NCI-H1092 treated with DMSO at 0.1 percent for 48 hours (cell line): Measurements from ENCODE around the gene FGR.

Experiments used
- DNase-seq: peaks from one replicate; lab custom pipeline; 2025; lab: John Stamatoyannopoulos, UW

Gene FGR

GRCh38 chr1:27585684-27586083 lies 49.3 kb downstream of the FGR start:
- DNase-seq = no peak

- no peak for DNase-seq
Observed at GRCh38 chr1:27584453-27584852, 50.5 kb downstream of the FGR start.

GRCh38 chr1:27583479-27583878 lies 51.5 kb downstream of the FGR start:
- DNase-seq = no peak

- DNase-seq = no peak
Observed at GRCh38 chr1:27581823-27582243, 53.2 kb downstream of the FGR start.

GRCh38 chr1:27577504-27578188 lies 57.3 kb downstream of the FGR start:
- DNase-seq = peak; percentile 6

- DNase-seq = no peak
Observed at GRCh38 chr1:27576806-27577227, 58.2 kb downstream of the FGR start.

GRCh38 chr1:27575840-27576331 lies 59.1 kb downstream of the FGR start:
- DNase-seq = no peak

- peak; percentile 55 for DNase-seq
Observed at GRCh38 chr1:27574871-27575831, 59.8 kb downstream of the FGR start.

- DNase-seq = no peak
Observed at GRCh38 chr1:27574001-27574781, 60.8 kb downstream of the FGR start.

- DNase-seq = no peak
Observed at GRCh38 chr1:27572679-27573426, 62.1 kb downstream of the FGR start.

- DNase-seq = peak; percentile 59
Observed at GRCh38 chr1:27572019-27572678, 62.8 kb downstream of the FGR start.

GRCh38 chr1:27571439-27572018 lies 63.5 kb downstream of the FGR start:
- DNase-seq = peak; percentile 83

- DNase-seq = no peak
Observed at GRCh38 chr1:27570784-27571183, 64.2 kb downstream of the FGR start.

- DNase-seq = no peak
Observed at GRCh38 chr1:27570356-27570755, 64.6 kb downstream of the FGR start.

GRCh38 chr1:27569506-27570291 lies 65.3 kb downstream of the FGR start:
- DNase-seq = no peak

- DNase-seq = no peak
Observed at GRCh38 chr1:27569088-27569460, 65.9 kb downstream of the FGR start.

GRCh38 chr1:27568300-27569087 lies 66.5 kb downstream of the FGR start:
- no peak for DNase-seq

- DNase-seq = no peak
Observed at GRCh38 chr1:27567971-27568299, 67.0 kb downstream of the FGR start.

GRCh38 chr1:27567146-27567526 lies 67.8 kb downstream of the FGR start:
- no peak for DNase-seq
